Kidney glomerular epithelial cell (primary cell): ENCODE measurements around the gene CFAP251.
"Not testable (repeated sequence)": the region's sequence is repeated elsewhere in the genome, so short reads cannot be mapped to it uniquely, and the experiment has no call there.

ENCODE experiments used
- DNase-seq: peaks from one replicate; lab custom pipeline; 2025; lab: John Stamatoyannopoulos, UW

Gene CFAP251

DNA sequence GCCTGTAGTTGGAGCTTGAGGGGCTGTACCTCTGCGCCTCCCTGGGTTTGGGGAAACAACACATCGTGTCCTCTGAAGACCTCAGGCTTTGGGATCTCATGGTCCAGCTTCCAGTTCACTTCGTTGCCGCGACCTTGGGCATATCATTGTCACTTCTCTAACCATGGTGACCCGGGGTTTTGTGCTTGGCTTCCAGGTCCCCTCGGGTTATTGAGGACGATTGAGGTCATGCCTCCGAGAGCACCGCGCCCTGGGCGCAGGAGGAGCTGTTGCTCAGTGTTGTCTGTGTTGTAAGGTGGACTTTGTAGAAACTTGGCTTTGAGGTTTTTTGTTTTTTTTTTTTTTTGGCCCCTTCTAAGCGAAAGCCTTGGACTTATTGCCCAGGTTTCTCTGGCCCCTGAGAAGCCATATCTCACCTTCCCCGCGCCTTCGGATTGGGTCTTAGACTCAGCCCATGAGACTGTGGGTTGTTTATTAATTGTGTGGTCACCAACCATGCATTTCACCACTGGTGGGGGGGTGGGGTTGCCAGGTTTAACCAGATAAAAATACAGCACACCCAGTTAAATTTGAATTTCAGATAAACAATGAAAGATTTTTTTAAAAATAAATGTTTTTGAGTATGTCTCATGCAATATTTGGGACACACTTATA is 105.9 kb downstream of the CFAP251 start:
- DNase-seq: peak; percentile 71

GRCh38 chr12:122026706-122027333 is 108.4 kb downstream of the CFAP251 start:
- DNase-seq: no peak

DNA sequence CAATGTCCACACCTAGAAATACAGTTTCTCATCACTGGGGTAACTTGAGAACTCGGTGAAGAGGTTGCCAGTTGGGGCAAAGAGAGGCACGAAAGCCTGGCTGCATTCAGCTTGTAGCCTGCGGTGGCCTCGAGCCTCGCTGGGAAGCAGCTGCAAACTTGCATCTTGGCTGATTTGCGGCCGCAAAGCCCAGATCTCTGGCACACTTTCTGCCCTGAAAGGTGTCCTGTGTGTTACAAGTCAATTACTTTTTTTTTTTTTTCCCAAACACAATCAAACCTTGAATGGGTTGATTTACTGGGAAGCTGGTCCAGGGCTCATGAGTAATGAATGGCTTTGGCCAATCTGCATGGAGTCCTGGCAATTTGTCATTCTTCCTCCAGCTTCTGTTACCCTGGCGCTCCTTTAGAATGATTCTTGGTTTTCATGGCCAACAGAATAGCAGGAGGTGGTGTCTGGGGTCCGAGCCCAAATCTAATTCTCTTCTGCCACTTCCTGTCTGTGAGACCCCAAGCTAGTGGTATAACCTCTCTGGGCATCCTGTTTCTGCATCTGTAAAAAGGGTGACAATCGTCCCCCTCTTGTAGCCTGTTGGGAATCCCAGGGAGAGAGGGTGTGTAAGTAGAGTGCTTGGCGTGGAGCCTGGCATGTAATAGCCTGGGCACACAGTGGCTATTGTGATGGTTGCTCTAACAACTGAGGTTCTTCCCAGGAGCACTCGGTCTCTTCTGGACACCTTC is 109.9 kb downstream of the CFAP251 start:
- DNase-seq: no peak

- no peak for DNase-seq
Observed at GRCh38 chr12:122028905-122029560, 110.6 kb downstream of the CFAP251 start.

DNA sequence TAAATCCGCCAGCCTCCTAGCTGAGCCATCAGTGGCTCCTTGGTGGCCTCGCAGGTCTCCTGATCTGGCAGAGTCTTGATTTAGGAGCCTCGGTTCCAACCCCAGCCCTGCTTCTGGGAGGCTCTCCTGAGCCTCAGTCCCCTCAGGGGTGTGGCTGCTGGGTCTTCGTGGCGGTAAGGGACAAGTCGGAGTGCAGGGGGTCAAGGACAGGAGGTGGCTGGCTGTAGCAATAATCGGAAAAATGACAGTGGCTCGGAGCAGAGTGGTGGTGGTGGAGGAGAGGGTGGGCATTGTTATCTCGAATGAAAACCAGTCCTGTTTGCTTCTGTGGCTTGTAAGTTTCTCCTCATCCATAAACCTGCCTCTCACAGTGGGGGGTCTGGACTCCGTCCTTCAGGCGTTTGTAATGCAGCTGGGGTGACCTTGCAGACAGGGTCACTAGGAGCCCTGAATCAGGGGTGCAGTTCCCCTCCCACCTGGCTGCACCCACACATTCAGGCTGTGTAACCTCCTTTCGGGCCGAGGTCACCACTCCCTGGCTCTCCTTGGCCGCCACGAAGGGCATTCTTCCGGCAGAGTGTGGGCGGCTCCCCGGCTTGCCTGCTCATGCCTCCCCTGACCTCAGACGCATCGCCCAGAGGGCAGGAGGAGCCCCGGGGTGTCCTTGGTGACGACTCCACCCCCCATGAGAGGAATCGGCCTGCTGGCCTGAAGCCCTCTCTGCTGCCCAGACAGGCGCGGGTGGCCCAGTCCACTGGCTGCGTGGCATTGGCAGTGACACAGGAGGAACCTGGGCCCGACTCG is 111.4 kb downstream of the CFAP251 start:
- DNase-seq: peak; percentile 21

GRCh38 chr12:122030424-122031035 is 112.1 kb downstream of the CFAP251 start:
- DNase-seq: no peak

GRCh38 chr12:122031342-122032216 is 113.2 kb downstream of the CFAP251 start:
- DNase-seq: peak; percentile 18

GRCh38 chr12:122032580-122032979 is 114.2 kb downstream of the CFAP251 start:
- DNase-seq: no peak

DNA sequence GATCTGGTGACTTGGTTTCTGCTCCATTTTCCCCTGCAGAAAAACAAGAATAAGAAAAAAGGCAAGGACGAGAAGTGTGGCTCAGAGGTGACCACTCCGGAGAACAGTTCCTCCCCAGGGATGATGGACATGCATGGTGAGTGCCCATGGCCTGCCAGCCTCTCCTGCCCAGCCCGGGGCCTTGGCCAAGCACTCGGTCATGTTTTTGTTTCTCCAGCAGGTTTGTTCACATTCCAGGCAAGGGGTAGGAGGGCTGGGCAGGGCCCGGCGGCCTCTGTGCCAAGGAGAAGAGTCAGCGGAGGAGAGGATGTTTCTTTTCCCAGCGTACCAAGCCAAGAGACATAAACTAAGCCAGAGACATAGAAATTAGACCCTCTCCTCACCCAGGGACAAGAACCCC is 116.9 kb downstream of the CFAP251 start:
- DNase-seq: no peak

DNA sequence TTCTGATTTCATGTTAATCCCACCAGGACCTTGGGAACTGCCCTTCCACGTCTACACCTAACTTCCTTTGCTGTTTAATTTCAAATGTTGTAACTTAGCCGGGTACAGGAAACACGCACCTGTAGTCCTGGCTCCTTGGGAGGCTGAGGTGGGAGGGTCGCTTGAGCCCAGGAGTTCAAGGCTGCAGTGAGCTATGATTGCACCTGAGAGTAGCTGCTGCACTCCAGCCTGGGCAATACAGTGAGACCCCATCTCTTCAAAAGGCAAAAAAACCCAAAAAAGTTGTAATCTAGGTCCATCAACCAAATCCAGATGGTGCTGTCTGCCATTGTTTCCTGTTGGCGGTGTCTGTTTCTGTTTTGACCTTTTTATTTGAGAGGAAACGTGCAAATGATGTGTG is 117.8 kb downstream of the CFAP251 start:
- no peak for DNase-seq

GRCh38 chr12:122040579-122041386 is 122.4 kb downstream of the CFAP251 start:
- DNase-seq: peak; percentile 89

DNA sequence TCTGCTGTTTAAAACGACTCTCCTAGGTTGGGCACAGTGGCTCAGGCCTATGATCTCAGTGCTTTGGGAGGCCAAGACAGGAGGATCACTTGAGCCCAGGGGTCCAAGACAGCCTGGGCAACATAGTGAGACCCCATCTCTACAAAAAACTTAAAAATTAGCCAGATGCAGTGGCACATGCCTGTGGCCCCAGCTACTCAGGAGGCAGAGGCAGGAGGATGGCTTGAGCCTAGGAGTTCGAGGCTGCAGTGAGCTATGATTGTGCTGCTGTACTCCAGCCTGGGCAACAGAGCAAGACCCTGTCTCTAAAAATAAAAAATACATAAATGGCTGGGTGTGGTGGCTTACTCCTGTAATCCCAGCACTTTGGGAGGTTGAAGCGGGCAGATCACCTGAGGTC is 123.1 kb downstream of the CFAP251 start:
- not testable (repeated sequence) for DNase-seq

GRCh38 chr12:122042910-122043309 is 124.5 kb downstream of the CFAP251 start:
- peak; percentile 57 for DNase-seq

- no peak for DNase-seq
Observed at GRCh38 chr12:122043476-122043875, 125.1 kb downstream of the CFAP251 start.

GRCh38 chr12:122045262-122045661 is 126.9 kb downstream of the CFAP251 start:
- no peak for DNase-seq

GRCh38 chr12:122046145-122046544 is 127.8 kb downstream of the CFAP251 start:
- DNase-seq: no peak

GRCh38 chr12:122048151-122048550 is 129.8 kb downstream of the CFAP251 start:
- no peak for DNase-seq

DNA sequence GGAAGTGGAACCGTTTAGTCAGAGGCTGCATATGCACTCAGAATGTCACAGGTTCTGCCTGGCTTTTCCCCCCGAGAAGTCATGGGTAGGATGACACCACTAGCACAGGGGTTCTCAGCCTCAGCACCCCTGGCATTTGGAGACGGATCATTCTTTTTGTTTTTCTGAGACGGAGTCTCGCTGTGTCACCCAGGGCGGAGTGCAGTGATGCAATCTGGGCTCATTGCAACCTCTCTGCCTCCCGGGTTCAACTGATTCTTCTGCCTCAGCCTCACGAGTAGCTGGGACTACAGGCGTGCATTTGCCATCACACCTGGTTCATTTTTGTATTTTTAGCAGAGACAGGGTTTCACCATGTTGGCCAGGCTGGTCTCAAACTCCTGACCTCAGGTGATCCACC is 131.4 kb downstream of the CFAP251 start:
- no peak for DNase-seq

- no peak for DNase-seq
Observed at GRCh38 chr12:122050706-122051105, 132.3 kb downstream of the CFAP251 start.
